GM12873 (cell line): ENCODE data around the gene C16orf96.

Source experiments
- TF ChIP-seq, protein P1 (sequence below): IDR thresholded peaks from 2 replicates; pipeline ENCODE4 v1.5.1; 2012; ENCODE audit warnings: low read depth, mild to moderate bottlenecking, moderate library complexity, low read length, control low read depth; ENCODE audit not compliant: insufficient read depth; ENCODE audit errors: missing control alignments

The C16orf96 gene

DNA sequence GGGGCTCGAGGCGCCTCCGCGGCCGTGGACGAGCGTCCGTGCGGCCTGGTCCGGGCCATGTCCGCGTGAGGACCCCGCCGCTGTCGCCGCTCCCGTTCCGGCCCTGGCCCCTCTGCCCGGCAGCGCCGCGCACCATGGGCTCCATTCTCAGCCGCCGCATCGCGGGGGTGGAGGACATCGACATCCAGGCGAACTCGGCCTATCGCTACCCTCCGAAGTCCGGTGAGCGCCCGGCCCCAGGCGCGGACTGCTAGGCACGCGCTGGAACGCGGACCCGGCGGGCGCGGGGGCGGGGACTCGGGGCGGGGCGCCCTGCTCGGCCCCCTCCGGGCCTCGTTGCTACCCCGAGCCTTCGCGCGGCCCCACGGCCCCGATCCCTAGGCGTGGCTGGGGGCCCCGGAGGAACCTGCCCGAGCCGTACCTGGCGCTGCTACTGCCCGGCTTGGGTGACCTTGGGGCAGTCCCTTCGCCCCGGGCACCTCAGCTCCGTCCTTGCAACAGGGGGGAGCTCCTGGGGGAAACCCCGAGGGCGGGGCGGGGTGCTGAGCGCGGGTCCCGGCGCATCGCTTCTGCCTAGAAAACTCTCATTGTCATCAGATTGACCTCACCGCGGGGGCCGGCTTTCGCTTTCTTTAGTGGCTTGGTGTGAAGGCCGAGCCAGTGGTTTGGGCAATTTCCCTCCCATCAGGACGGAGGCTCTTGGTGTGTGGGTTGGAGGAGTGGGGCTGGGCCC lies 68.9 kb downstream of the C16orf96 start:
- TF ChIP-seq, protein P1, sequence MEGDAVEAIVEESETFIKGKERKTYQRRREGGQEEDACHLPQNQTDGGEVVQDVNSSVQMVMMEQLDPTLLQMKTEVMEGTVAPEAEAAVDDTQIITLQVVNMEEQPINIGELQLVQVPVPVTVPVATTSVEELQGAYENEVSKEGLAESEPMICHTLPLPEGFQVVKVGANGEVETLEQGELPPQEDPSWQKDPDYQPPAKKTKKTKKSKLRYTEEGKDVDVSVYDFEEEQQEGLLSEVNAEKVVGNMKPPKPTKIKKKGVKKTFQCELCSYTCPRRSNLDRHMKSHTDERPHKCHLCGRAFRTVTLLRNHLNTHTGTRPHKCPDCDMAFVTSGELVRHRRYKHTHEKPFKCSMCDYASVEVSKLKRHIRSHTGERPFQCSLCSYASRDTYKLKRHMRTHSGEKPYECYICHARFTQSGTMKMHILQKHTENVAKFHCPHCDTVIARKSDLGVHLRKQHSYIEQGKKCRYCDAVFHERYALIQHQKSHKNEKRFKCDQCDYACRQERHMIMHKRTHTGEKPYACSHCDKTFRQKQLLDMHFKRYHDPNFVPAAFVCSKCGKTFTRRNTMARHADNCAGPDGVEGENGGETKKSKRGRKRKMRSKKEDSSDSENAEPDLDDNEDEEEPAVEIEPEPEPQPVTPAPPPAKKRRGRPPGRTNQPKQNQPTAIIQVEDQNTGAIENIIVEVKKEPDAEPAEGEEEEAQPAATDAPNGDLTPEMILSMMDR = no peak

GRCh38 chr16:4625560-4626159 lies 69.5 kb downstream of the C16orf96 start:
- TF ChIP-seq, protein P1 = no peak

GRCh38 chr16:4626396-4626795 lies 70.3 kb downstream of the C16orf96 start:
- TF ChIP-seq, protein P1 = no peak

DNA sequence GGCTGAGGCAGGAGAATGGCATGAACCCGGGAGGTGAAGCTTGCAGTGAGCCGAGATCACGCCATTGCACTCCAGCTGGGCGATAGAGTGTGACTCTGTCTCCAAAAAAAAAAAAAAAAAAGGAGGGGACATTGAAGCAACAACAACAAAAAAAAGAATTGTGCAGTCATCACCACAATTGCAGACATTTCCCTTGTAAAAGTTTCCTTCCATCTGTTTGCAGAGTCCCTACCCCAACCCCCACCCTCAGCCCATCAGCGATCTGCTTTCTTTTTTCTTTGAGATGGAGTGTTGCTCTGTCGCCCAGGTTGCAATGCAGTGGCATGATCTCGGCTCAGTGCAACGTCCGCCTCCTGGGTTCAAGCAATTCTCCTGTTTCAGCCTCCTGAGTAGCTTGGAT lies 72.1 kb downstream of the C16orf96 start:
- TF ChIP-seq, protein P1 = no peak

GRCh38 chr16:4631444-4631843 lies 75.3 kb downstream of the C16orf96 start:
- TF ChIP-seq, protein P1 = no peak

GRCh38 chr16:4633910-4634635 lies 77.9 kb downstream of the C16orf96 start:
- TF ChIP-seq, protein P1 = no peak

DNA sequence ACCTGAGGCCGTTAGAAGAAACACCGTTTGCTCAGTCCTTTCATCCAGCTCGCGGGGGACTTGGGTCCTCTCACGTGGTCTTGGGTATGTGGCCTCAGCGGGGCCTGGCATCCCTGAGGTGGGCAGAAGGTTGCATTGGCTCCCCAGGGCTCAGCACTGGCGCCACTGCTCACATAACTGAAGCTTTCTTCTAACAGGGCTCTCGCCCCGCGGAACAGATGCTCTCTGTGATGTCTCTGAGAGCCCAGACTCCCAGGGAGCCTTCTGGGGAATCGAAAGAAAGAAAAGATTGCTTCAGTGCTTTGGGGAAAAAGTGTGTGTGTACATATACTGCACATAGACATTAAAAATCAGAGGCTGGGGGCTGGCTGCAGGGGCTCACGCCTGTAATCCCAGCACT lies 78.6 kb downstream of the C16orf96 start:
- TF ChIP-seq, protein P1 = no peak
